Neural progenitor cell (in vitro differentiated cells): ENCODE results near the gene RNF212B. TPM values are rescaled to one million over a fixed set of nuclear protein-coding genes. Genes with fewer than 3 reads are reported as not detected.
"Not testable (repeated sequence)": the region's sequence is repeated elsewhere in the genome, so short reads cannot be mapped to it uniquely, and the experiment has no call there.

Experiments
- DNase-seq: peaks from one replicate; pipeline ENCODE4 v3.0.0-alpha.2; 2016; ENCODE audit warnings: low spot score
- H2AFZ ChIP-seq: fragments of 200-600 bp; sonication (generic); replicated peaks from 2 replicates; pipeline ENCODE4 v1.6.1; 2016; ENCODE audit warnings: antibody characterized with exemption
- H3F3A ChIP-seq: fragments of 200-600 bp; sonication (generic); 2 replicates; pipeline ENCODE4 v1.6.1; 2016; ENCODE audit warnings: antibody characterized with exemption, low read depth
- H3K27ac ChIP-seq: fragments of 200-600 bp; sonication (generic); 2 replicates; pipeline ENCODE4 v1.5.1; 2016; ENCODE audit warnings: mild to moderate bottlenecking
- H3K27me3 ChIP-seq: fragments of 200-600 bp; sonication (generic); 2 replicates; pipeline ENCODE4 v1.6.1; 2016; ENCODE audit warnings: mild to moderate bottlenecking, moderate library complexity
- H3K36me3 ChIP-seq: fragments of 200-600 bp; sonication (generic); 2 replicates; pipeline ENCODE4 v1.5.1; 2016
- H3K4me1 ChIP-seq: fragments of 200-600 bp; sonication (generic); 2 replicates; pipeline ENCODE4 v1.6.1; 2016; ENCODE audit warnings: mixed run types
- H3K4me2 ChIP-seq: fragments of 200-600 bp; sonication (generic); 2 replicates; pipeline ENCODE4 v1.6.1; 2016
- H3K4me3 ChIP-seq: fragments of 200-600 bp; sonication (generic); 2 replicates; pipeline ENCODE4 v1.5.1; 2016
- H3K79me2 ChIP-seq: fragments of 200-600 bp; sonication (generic); 2 replicates; pipeline ENCODE4 v1.6.1; 2016; ENCODE audit warnings: low read depth
- H3K9ac ChIP-seq: fragments of 200-600 bp; sonication (generic); 2 replicates; pipeline ENCODE4 v1.6.1; 2016
- H3K9me3 ChIP-seq: fragments of 200-600 bp; sonication (generic); 2 replicates; pipeline ENCODE4 v1.5.1; 2016; ENCODE audit warnings: low read depth
- H4K20me1 ChIP-seq: fragments of 200-600 bp; sonication (generic); 2 replicates; pipeline ENCODE4 v1.6.1; 2016; ENCODE audit warnings: low read depth
- H3K27ac Mint-ChIP-seq: 3 replicates; pipeline ENCODE4 v1.8.0; 2021; ENCODE audit warnings: mixed read lengths
- H3K27me3 Mint-ChIP-seq: 2 replicates; pipeline ENCODE4 v1.8.0; 2022; ENCODE audit warnings: low read depth, mild to moderate bottlenecking, inconsistent platforms, moderate library complexity, mixed read lengths; ENCODE audit not compliant: insufficient read depth
- H3K36me3 Mint-ChIP-seq: 3 replicates; pipeline ENCODE4 v1.8.0; 2021; ENCODE audit warnings: mixed read lengths
- H3K4me1 Mint-ChIP-seq: 3 replicates; pipeline ENCODE4 v1.8.0; 2021; ENCODE audit warnings: mixed read lengths
- H3K4me3 Mint-ChIP-seq: 3 replicates; pipeline ENCODE4 v1.8.0; 2021; ENCODE audit warnings: mild to moderate bottlenecking, moderate library complexity, mixed read lengths
- H3K9me3 Mint-ChIP-seq: 3 replicates; pipeline ENCODE4 v1.8.0; 2020; ENCODE audit warnings: mixed read lengths
- EZH2 ChIP-seq: fragments of 200-600 bp; sonication (generic); IDR thresholded peaks from 2 replicates; pipeline ENCODE4 v1.6.1; 2017; ENCODE audit warnings: antibody characterized with exemption, mild to moderate bottlenecking, moderate library complexity
- EZH2phosphoT487 ChIP-seq: fragments of 200-600 bp; sonication (generic); IDR thresholded peaks from 2 replicates; pipeline ENCODE4 v1.6.1; 2017; ENCODE audit warnings: antibody characterized with exemption
- total RNA-seq: library from RNA; depleted of rRNA; stranded (reverse); fragments of >200 nt; gene quantifications from 2 replicates; pipeline ENCODE4 v1.2.3, GENCODE V29; 2015; ENCODE audit warnings: low replicate concordance
- TF ChIP-seq, protein P1 (sequence below): fragments of 200-600 bp; sonication (generic); IDR thresholded peaks from 2 replicates; pipeline ENCODE4 v1.5.1; 2017; ENCODE audit warnings: antibody characterized with exemption, mild to moderate bottlenecking

Gene RNF212B
- total RNA-seq, 1 donor from 2014 or later = not detected

DNA sequence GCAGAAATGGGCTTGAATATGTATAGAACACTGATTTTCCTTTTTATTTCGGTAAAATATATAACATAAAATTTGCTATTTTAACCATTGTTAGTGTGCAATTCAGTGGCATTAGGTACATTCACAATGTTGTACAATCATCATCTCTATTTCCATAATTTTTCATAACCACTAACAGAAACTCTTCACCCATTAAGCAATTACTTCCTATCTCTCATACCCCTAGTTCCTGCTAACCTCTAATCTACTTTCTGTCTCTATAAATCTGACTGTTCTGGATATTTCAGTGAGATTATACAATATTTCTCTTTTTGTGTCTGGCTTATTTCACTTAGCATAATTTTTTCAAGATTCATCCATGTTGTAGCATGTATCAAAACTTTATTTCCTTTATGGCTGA, 8.9 kb upstream of the RNF212B start:
- Histone ChIP-seq H3K27me3 (no peaks in the 10 kb centered on the region), H3K79me2 (no peaks in the 10 kb centered on the region), H3K9ac (no peak overlapping the region), H3K36me3 (no peaks in the 10 kb centered on the region), H3K9me3 (no peaks in the 10 kb centered on the region), H3K27ac (no peak overlapping the region), H3F3A (no peaks in the 10 kb centered on the region), H3K4me1 (no peaks in the 10 kb centered on the region), H4K20me1 (no peaks in the 10 kb centered on the region), H2AFZ (no peak overlapping the region), H3K4me3 (no peak overlapping the region), H3K4me2 (no peak overlapping the region)
- TF ChIP-seq EZH2 (no peak), EZH2phosphoT487 (no peak)
- TF ChIP-seq, protein P1, sequence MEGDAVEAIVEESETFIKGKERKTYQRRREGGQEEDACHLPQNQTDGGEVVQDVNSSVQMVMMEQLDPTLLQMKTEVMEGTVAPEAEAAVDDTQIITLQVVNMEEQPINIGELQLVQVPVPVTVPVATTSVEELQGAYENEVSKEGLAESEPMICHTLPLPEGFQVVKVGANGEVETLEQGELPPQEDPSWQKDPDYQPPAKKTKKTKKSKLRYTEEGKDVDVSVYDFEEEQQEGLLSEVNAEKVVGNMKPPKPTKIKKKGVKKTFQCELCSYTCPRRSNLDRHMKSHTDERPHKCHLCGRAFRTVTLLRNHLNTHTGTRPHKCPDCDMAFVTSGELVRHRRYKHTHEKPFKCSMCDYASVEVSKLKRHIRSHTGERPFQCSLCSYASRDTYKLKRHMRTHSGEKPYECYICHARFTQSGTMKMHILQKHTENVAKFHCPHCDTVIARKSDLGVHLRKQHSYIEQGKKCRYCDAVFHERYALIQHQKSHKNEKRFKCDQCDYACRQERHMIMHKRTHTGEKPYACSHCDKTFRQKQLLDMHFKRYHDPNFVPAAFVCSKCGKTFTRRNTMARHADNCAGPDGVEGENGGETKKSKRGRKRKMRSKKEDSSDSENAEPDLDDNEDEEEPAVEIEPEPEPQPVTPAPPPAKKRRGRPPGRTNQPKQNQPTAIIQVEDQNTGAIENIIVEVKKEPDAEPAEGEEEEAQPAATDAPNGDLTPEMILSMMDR = no peak
- Mint-ChIP-seq H3K27ac (no peak overlapping the region), H3K4me1 (peaks cover 3% of the 10 kb centered on the region), H3K27me3 (peaks cover 5% of the 10 kb centered on the region), H3K36me3 (no peaks in the 10 kb centered on the region), H3K9me3 (peaks cover 25% of the 10 kb centered on the region), H3K4me3 (no peak overlapping the region)
- DNase-seq = no peak

DNA sequence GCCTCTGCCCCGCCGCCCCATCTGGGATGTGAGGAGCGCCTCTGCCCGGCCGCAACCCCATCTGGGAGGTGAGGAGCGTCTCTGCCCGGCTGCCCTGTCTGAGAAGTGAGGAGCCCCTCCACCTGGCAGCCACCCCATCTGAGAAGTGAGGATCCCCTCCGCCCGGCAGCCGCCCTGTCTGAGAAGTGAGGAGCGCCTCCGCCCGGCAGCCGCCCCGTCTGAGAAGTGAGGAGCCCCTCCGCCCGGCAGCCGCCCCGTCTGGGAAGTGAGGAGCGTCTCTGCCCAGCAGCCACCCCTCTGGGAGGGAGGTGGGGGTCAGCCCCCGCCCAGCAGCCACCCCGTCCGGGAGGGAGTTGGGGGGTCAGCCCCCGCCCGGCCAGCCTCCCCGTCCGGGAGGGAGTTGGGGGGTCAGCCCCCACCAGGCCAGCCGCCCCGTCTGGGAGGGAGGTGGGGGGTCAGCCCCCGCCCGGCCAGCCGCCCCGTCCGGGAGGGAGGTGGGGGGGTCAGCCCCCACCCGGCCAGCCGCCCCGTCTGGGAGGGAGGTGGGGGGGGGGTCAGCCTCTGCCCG, 5.4 kb upstream of the RNF212B start:
- H3K27me3 ChIP-seq, H3K9ac ChIP-seq, H3K4me1 Mint-ChIP-seq, H3K9me3 ChIP-seq, H3K27me3 Mint-ChIP-seq, H4K20me1 ChIP-seq, H3K4me2 ChIP-seq, H3K4me1 ChIP-seq, H2AFZ ChIP-seq, H3K27ac ChIP-seq, H3K27ac Mint-ChIP-seq, H3K36me3 Mint-ChIP-seq, H3K79me2 ChIP-seq, H3F3A ChIP-seq, H3K36me3 ChIP-seq, DNase-seq, H3K4me3 Mint-ChIP-seq, H3K4me3 ChIP-seq: not testable (repeated sequence)
- peaks cover 15% of the 10 kb centered on the region for H3K9me3 Mint-ChIP-seq

DNA sequence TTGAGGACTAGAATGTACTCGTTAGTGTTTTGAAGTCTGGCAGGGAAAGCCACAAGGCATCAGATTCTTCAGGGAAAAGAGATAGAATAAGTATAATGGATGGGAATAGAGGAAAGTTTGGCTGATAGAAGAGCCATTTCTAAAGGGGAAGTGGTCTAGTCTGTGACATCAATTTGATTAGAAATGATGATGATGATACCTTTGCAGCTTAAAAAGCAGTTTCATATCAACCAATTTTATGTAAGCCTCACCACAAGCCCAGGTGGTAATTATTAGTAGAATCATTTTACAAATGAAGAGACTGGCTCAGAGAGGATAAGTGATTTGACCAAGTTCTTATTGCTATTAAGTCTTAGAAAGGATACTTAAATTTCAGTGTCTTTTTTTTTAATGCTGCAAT, 2.9 kb downstream of the RNF212B start:
- Histone ChIP-seq H3K4me1 (peaks cover 3% of the 10 kb centered on the region), H3K9me3 (no peaks in the 10 kb centered on the region), H3K9ac (no peak overlapping the region), H3K27me3 (no peaks in the 10 kb centered on the region), H3K36me3 (no peaks in the 10 kb centered on the region), H3K4me3 (no peak overlapping the region), H2AFZ (no peak overlapping the region), H3K27ac (no peak overlapping the region), H4K20me1 (no peaks in the 10 kb centered on the region), H3K79me2 (no peaks in the 10 kb centered on the region), H3F3A (peaks cover 13% of the 10 kb centered on the region), H3K4me2 (no peak overlapping the region)
- DNase-seq = no peak
- H3K27ac Mint-ChIP-seq = no peak overlapping the region
- TF ChIP-seq, protein P1 = no peak
- TF ChIP-seq EZH2 = no peak
- no peak for TF ChIP-seq EZH2phosphoT487
- H3K27me3 Mint-ChIP-seq = no peaks in the 10 kb centered on the region
- no peaks in the 10 kb centered on the region for H3K36me3 Mint-ChIP-seq
- peaks cover 10% of the 10 kb centered on the region for H3K4me1 Mint-ChIP-seq
- no peaks in the 10 kb centered on the region for H3K9me3 Mint-ChIP-seq
- no peak overlapping the region for H3K4me3 Mint-ChIP-seq

DNA sequence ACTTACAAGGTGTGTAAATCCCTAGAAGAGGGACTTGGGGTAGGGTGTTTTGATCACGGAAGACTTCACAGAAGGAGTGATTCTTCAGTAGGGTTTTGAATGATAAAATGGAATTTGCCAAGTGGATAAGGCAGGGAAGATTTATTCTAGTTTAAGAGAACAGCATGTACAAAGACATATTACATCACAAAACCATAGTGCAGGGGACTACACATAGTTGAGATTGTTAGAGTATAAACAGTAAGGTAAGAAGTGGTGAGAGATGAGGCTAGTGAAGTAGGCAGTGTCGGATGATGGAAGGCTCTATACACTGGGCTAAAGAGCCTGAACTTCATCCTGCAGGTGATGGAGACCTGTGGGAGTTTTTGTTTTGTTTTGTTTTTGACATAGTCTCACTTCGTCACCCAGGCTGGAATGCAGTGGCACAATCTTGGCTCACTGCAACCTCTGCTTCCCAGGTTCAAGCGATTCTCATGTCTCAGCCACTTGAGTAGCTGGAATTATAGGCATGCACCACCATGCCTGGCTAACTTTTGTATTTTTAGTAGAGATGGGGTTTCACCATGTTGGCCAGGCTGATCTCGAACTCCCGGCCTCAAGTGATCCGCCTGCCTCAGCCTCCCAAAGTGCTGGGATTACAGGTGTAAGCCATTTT, 3.5 kb downstream of the RNF212B start:
- H3K9me3 Mint-ChIP-seq, H3K9ac ChIP-seq, H3K4me1 ChIP-seq, H4K20me1 ChIP-seq, H3K79me2 ChIP-seq, H3K4me3 ChIP-seq, DNase-seq, H2AFZ ChIP-seq, H3K27me3 Mint-ChIP-seq, H3K9me3 ChIP-seq, H3K4me2 ChIP-seq, H3K36me3 Mint-ChIP-seq, H3K36me3 ChIP-seq, H3K4me1 Mint-ChIP-seq, H3K27me3 ChIP-seq, H3K4me3 Mint-ChIP-seq, H3K27ac ChIP-seq, H3K27ac Mint-ChIP-seq: not testable (repeated sequence)
- H3F3A ChIP-seq = peaks cover 13% of the 10 kb centered on the region
